ENCODE results near the gene AZIN2.
A peak's percentile ranks its signal among the peaks of the same experiment; 100 is the strongest.
"Not testable (repeated sequence)": the region's sequence is repeated elsewhere in the genome, so short reads cannot be mapped to it uniquely, and the experiment has no call there.

AZIN2 gene

GRCh38 chr1:33127001-33127823 lies 46.3 kb downstream of the AZIN2 start:
- peak; percentile 99 for DNase-seq (ENCODE audit: low read depth in 2 of 2)

- DNase-seq (ENCODE audit: low read depth in 2 of 2) = no peak
These were observed 47.8 kb downstream of the AZIN2 start for GRCh38 chr1:33128781-33129180.

- peak; percentile 11 to 14 for DNase-seq (ENCODE audit: low read depth in 2 of 2)
These were observed 49.3 kb downstream of the AZIN2 start for GRCh38 chr1:33130297-33130696.

GRCh38 chr1:33131191-33131590 lies 50.2 kb downstream of the AZIN2 start:
- no peak for DNase-seq (ENCODE audit: low read depth in 2 of 2)

- no peak for DNase-seq (ENCODE audit: low read depth in 2 of 2)
These were observed 51.6 kb downstream of the AZIN2 start for GRCh38 chr1:33132549-33132948.

- DNase-seq (ENCODE audit: low read depth in 2 of 2) = no peak
These were observed 52.6 kb downstream of the AZIN2 start for GRCh38 chr1:33133478-33134105.

- not testable (repeated sequence) for DNase-seq (ENCODE audit: low read depth in 2 of 2)
These were observed 55.1 kb downstream of the AZIN2 start for GRCh38 chr1:33136041-33136440.

- DNase-seq (ENCODE audit: low read depth in 2 of 2) = peak in 1 of 2 donors; percentile 10
These were observed 56.8 kb downstream of the AZIN2 start for GRCh38 chr1:33137800-33138199.

GRCh38 chr1:33140153-33141149 lies 59.5 kb downstream of the AZIN2 start:
- DNase-seq (ENCODE audit: low read depth in 2 of 2) = no peak

GRCh38 chr1:33141216-33141615 lies 60.3 kb downstream of the AZIN2 start:
- DNase-seq (ENCODE audit: low read depth in 2 of 2) = no peak

- no peak for DNase-seq (ENCODE audit: low read depth in 2 of 2)
These were observed 60.8 kb downstream of the AZIN2 start for GRCh38 chr1:33141781-33142180.

GRCh38 chr1:33142483-33143064 lies 61.6 kb downstream of the AZIN2 start:
- DNase-seq (ENCODE audit: low read depth in 2 of 2) = no peak

- DNase-seq (ENCODE audit: low read depth in 2 of 2) = no peak
These were observed 62.2 kb downstream of the AZIN2 start for GRCh38 chr1:33143176-33143575.

GRCh38 chr1:33143698-33144097 lies 62.7 kb downstream of the AZIN2 start:
- no peak for DNase-seq (ENCODE audit: low read depth in 2 of 2)

- DNase-seq (ENCODE audit: low read depth in 2 of 2) = no peak
These were observed 65.0 kb downstream of the AZIN2 start for GRCh38 chr1:33146003-33146402.

- DNase-seq (ENCODE audit: low read depth in 2 of 2) = no peak
These were observed 66.5 kb downstream of the AZIN2 start for GRCh38 chr1:33147275-33147996.

- no peak for DNase-seq (ENCODE audit: low read depth in 2 of 2)
These were observed 67.0 kb downstream of the AZIN2 start for GRCh38 chr1:33147997-33148314.

- DNase-seq (ENCODE audit: low read depth in 2 of 2) = no peak
These were observed 67.7 kb downstream of the AZIN2 start for GRCh38 chr1:33148615-33149014.

GRCh38 chr1:33149453-33150190 lies 68.7 kb downstream of the AZIN2 start:
- no peak for DNase-seq (ENCODE audit: low read depth in 2 of 2)

- DNase-seq (ENCODE audit: low read depth in 2 of 2) = no peak
These were observed 69.6 kb downstream of the AZIN2 start for GRCh38 chr1:33150522-33150921.

All from stimulated activated CD8-positive, alpha-beta memory T cell treated with anti-CD3 and anti-CD28 coated beads, Interleukin-15, amount 100 ng/mL, for 48 hours (primary cell).